K562 (cell line): ENCODE data around the gene C1orf198. TPM values are rescaled to one million over a fixed set of nuclear protein-coding genes. Genes with fewer than 3 reads are reported as not detected.
A peak's percentile ranks its signal among the peaks of the same experiment; 100 is the strongest.

ENCODE experiments used
- ARID2 ChIP-seq: fragments of 450-650 bp; IDR thresholded peaks from 2 replicates; pipeline ENCODE4 v1.6.1; 2017; ENCODE audit warnings: antibody characterized with exemption, mild to moderate bottlenecking
- BCL6 ChIP-seq: fragments of 250-450 bp; sonication (Bioruptor Pico); IDR thresholded peaks from 2 replicates; pipeline ENCODE4 v1.4.0; 2020
- BRD4 ChIP-seq: fragments of 200-600 bp; sonication (generic); IDR thresholded peaks from 2 replicates; pipeline ENCODE4 v1.6.1; 2017; ENCODE audit warnings: inconsistent platforms
- FOXM1 ChIP-seq, 2 experiments: fragments of 450-650 bp in 1 of 2; sonication (generic) in 1 of 2; formaldehyde crosslinking in 1 of 2; IDR thresholded peaks; 2 replicates each; pipeline versions ENCODE4 v1.6.1 to v1.9.0; 2017 to 2022; ENCODE audit warnings: low read depth in 2 of 2, mild to moderate bottlenecking in 2 of 2, missing genetic modification reagents in 1 of 2, moderate library complexity in 1 of 2
- GTF2A2 ChIP-seq: IDR thresholded peaks from 2 replicates; pipeline ENCODE4 v1.6.1; 2016; ENCODE audit warnings: mild to moderate bottlenecking, missing genetic modification characterization, missing compliant biosample characterization
- HBP1 ChIP-seq: fragments of 450-650 bp; formaldehyde crosslinking; IDR thresholded peaks from 2 replicates; pipeline ENCODE4 v1.4.0; 2022; ENCODE audit warnings: missing genetic modification characterization
- ID3 ChIP-seq, 2 experiments: fragments of 250-450 bp in 1 of 2; fragments of 450-650 bp in 1 of 2; sonication (Bioruptor Pico) in 1 of 2; IDR thresholded peaks; 2 replicates each; pipeline versions ENCODE4 v1.6.1 to v1.8.0; 2016 to 2021; ENCODE audit warnings: mild to moderate bottlenecking in 2 of 2, moderate library complexity in 2 of 2, missing compliant biosample characterization in 1 of 2, missing genetic modification characterization in 1 of 2
- MGA ChIP-seq: fragments of 450-650 bp; IDR thresholded peaks from 2 replicates; pipeline ENCODE4 v1.6.1; 2016; ENCODE audit warnings: mild to moderate bottlenecking, moderate library complexity
- NCOA1 ChIP-seq: fragments of 450-650 bp; IDR thresholded peaks from 2 replicates; pipeline ENCODE4 v1.6.1; 2016; ENCODE audit warnings: low read depth
- PPARD ChIP-seq: fragments of 250-450 bp; sonication (Bioruptor Pico); IDR thresholded peaks from 2 replicates; pipeline ENCODE4 v1.8.0; 2022; ENCODE audit warnings: inconsistent platforms, mild to moderate bottlenecking, moderate library complexity
- RBM34 ChIP-seq: fragments of 200-400 bp; formaldehyde crosslinking; IDR thresholded peaks from 2 replicates; pipeline ENCODE4 v1.6.1; 2018; ENCODE audit warnings: low read length, borderline replicate concordance; ENCODE audit not compliant: insufficient read depth
- YBX1 ChIP-seq: fragments of 450-650 bp; IDR thresholded peaks from 2 replicates; pipeline ENCODE4 v1.7.1; 2016; ENCODE audit warnings: mild to moderate bottlenecking
- ZFP1 ChIP-seq: fragments of 450-650 bp; formaldehyde crosslinking; IDR thresholded peaks from 2 replicates; pipeline ENCODE4 v1.4.0; 2020; ENCODE audit warnings: mild to moderate bottlenecking, mixed read lengths
- ZNF354B ChIP-seq: fragments of 250-450 bp; sonication (Bioruptor Pico); IDR thresholded peaks from 2 replicates; pipeline ENCODE4 v1.4.0; 2020
- ZNF384 ChIP-seq: IDR thresholded peaks from 2 replicates; pipeline ENCODE4 v1.6.1; 2012; ENCODE audit warnings: low read depth, low read length, improper control_type of control experiment
- ZSCAN29 ChIP-seq: fragments of 450-650 bp; IDR thresholded peaks from 2 replicates; pipeline ENCODE4 v1.6.1; 2017
- polyA plus RNA-seq, 8 experiments: library from polyadenylated mRNA; depleted of rRNA in 4 of 8; stranded (reverse) in 5 of 8; unstranded in 3 of 8; fragments of >200 nt; fragmentation: Nextera tagmentation in 2 of 8; fragmentation: Illumina TruSeq in 1 of 8; extraction: Ambion mirVana in 2 of 8; extraction: Trizol in 1 of 8; gene quantifications; 2 replicates each; pipeline versions ENCODE4 v1.2.1 to v1.2.3, GENCODE V29; 2011 to 2014; ENCODE audit warnings: inconsistent platforms in 1 of 8, missing spikeins in 1 of 8
- total RNA-seq, 7 experiments: library from RNA; depleted of rRNA in 6 of 7; stranded (reverse); fragments of >200 nt in 6 of 7; fragmentation: Illumina TruSeq in 2 of 7; extraction: Trizol in 2 of 7; gene quantifications; 2 replicates each; pipeline versions ENCODE4 v1.2.1 to v1.2.3, GENCODE V29; 2011 to 2021; ENCODE audit warnings: low replicate concordance in 1 of 7

C1orf198 gene
- total and polyA plus RNA-seq, 9 of the 15 experiments (the other 6 are each of a cell fraction or from before 2014, with no cell fraction given) = 2.0 to 15.1 (median 10.4) TPM

- TF ChIP-seq HBP1 (CRISPR knock-in tag) (no peak), BCL6 (CRISPR knock-in tag) (no peak), ID3 (CRISPR knock-in tag; IDR thresholded peaks at IDR 0.05) (no peak), ID3 (tag; IDR thresholded peaks at IDR 0.05) (peak; percentile 56; the same call in 1 of the 2 replicates), ZNF354B (CRISPR knock-in tag) (no peak), RBM34 (no peak), NCOA1 (no peak), BRD4 (no peak), ZNF384 (no peak), ARID2 (no peak), FOXM1 (IDR thresholded peaks at IDR 0.05; ENCODE audit: low read depth) (no peak), FOXM1 (CRISPR knock-in tag; IDR thresholded peaks at IDR 0.05; ENCODE audit: low read depth) (0 out of 2 replicates have a peak, but pooled peaks have one; percentile 12), PPARD (CRISPR knock-in tag) (no peak), ZSCAN29 (no peak), GTF2A2 (tag) (no peak), ZFP1 (CRISPR knock-in tag) (no peak), MGA (peak; percentile 71; the same call in 1 of the 2 replicates), YBX1 (no peak)
Measured at GRCh38 chr1:230868736-230869385, 540 bp upstream of the C1orf198 start (continued).
